Stimulated activated naive B cell treated with anti-CD40 and anti-IgM and Interleukin-4, amounts not matched to agents 10 μg/mL and 1 μg/mL and 100 μg/mL, for 72 hours (primary cell): Measurements from ENCODE around the gene GJA3.

Source experiments
- ATAC-seq, 2 donors: fragments of 150-1000 bp; cut with Tn5 transposase; replicated peaks; 2 replicates each; pipeline ENCODE4 v1.10.0; 2021; ENCODE audit warnings: moderate library complexity in 1 of 2
- DNase-seq: peaks from one replicate; pipeline ENCODE4 v3.0.0; 2021
- H3K27ac Mint-ChIP-seq: one replicate; pipeline ENCODE4 v1.8.0; 2022; ENCODE audit warnings: mild to moderate bottlenecking, mixed read lengths
- H3K27me3 Mint-ChIP-seq, 2 donors: one replicate each; pipeline ENCODE4 v1.8.0; 2022; ENCODE audit warnings: mixed read lengths in 2 of 2
- H3K36me3 Mint-ChIP-seq, 2 donors: one replicate each; pipeline ENCODE4 v1.8.0; 2022; ENCODE audit warnings: mixed read lengths in 2 of 2, mild to moderate bottlenecking in 1 of 2
- H3K4me1 Mint-ChIP-seq, 2 donors: one replicate each; pipeline ENCODE4 v1.8.0; 2022; ENCODE audit warnings: mixed read lengths in 2 of 2, mild to moderate bottlenecking in 1 of 2
- H3K4me3 Mint-ChIP-seq, 2 donors: one replicate each; pipeline ENCODE4 v1.8.0; 2022; ENCODE audit warnings: mild to moderate bottlenecking in 2 of 2, mixed read lengths in 2 of 2, moderate library complexity in 1 of 2
- H3K9me3 Mint-ChIP-seq, 2 donors: one replicate each; pipeline ENCODE4 v1.8.0; 2022; ENCODE audit warnings: mixed read lengths in 2 of 2, mild to moderate bottlenecking in 1 of 2

Gene GJA3

DNA sequence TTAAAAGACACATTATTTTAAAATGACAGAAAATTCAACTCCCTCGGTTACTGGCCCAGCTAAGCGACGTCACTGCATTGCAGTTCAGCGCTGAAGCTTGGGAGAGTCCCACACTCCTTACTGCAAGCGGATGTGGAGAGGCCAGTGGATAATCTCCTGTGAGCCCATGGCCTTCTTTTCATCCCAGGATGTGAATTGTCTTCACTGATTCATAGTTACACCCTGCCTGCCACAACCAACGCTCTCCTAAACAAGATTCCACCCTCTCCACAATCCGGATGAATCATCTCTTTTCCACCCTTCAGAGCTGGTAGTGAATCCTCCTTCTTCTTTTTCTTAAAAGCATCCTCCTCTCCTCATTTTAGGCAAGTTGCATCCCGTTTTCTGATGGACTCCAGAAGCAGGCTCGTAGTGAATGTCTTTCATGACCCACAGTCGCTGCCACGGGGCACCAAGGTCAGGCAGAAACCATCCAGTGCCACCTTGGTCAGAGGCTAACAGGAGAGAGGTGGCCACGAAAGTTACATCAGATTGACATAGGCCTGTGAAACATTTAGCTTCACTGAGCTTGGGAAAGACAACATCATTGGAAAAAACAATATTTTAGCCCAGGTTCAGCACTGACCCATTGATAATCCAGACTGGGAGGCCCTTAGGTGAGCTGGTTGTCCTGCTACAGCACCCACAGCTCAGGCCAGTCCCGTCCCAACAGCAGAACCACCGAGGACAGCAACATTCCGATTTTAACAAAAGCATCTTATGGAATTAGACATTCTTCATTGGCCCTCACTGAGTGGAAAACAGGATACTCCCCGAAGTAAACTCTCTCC is 29.8 kb upstream of the GJA3 start:
- Mint-ChIP-seq H3K9me3 (no peaks in the 10 kb centered on the region), H3K36me3 (peaks cover 0 to 6% of the 10 kb centered on the region in 2 donors), H3K27ac (no peak overlapping the region), H3K27me3 (peaks cover 33 to 50% of the 10 kb centered on the region in 2 donors), H3K4me1 (peaks cover 19 to 31% of the 10 kb centered on the region in 2 donors), H3K4me3 (no peak overlapping the region)
- DNase-seq (no peak), ATAC-seq (no peak)

DNA sequence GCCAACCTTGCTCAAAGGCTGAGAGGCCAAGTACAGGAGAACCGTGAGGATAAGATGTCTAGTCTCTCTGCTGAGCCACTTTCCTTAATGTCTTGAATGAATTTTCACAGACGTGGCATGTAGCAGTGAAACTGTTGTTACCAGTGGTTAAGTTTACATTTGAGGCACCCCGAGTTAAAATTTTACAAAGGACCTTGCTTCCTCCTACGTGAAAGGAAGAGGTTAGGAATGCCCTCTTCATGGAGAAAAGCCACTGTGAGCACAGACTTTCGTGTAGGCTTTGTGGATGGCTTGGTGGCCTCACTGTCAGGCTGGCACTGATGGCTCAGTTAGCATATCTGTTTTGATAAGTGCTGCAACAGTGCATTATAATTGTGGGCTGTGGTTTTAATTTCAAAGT is 29.2 kb upstream of the GJA3 start:
- Mint-ChIP-seq H3K36me3 (peaks cover 0 to 6% of the 10 kb centered on the region in 2 donors), H3K27me3 (peaks cover 28 to 44% of the 10 kb centered on the region in 2 donors), H3K4me3 (no peak overlapping the region), H3K27ac (no peak overlapping the region), H3K9me3 (no peaks in the 10 kb centered on the region), H3K4me1 (peaks cover 18 to 30% of the 10 kb centered on the region in 2 donors)
- ATAC-seq = no peak
- no peak for DNase-seq

DNA sequence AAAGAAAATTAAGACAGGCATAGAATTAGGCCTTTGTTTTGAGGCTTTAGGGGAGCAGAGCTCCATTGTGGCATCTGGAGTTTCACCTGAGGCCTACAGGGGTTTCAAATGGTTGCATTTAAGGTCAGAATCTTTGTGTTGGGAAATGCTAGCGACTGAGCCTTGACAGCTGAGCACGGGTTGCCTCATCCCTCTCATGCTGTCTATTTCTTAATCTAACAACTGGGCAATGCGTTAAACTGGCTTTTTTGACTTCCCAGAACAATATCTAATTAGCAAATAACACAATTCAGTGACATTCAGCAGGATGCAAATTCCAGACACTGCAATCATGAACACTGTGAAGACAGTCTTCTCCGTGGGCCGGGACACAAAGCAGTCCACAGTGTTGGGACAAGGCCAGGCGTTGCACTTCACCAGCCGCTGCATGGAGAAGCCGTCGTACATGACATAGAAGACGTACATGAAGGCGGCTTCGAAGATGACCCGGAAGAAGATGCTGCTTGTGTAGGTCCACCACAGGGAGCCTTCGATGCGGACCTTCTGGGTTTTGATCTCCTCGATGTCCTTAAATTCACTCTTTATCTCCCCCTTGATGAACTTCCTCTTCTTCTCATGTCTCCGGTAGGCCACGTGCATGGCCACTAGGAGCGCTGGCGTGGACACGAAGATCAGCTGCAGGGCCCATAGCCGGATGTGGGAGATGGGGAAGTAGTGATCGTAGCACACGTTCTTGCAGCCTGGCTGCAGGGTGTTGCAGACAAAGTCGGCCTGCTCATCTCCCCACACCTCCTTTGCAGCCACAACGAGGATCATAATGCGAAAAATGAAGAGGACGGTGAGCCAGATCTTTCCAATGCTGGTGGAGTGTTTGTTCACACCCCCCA is 28.1 kb upstream of the GJA3 start:
- H3K4me3 Mint-ChIP-seq = no peak overlapping the region
- peaks cover 6 to 18% of the 10 kb centered on the region in 2 donors for H3K4me1 Mint-ChIP-seq
- no peak for DNase-seq
- H3K9me3 Mint-ChIP-seq = no peaks in the 10 kb centered on the region
- peaks cover 0 to 6% of the 10 kb centered on the region in 2 donors for H3K36me3 Mint-ChIP-seq
- H3K27me3 Mint-ChIP-seq = peaks cover 16 to 32% of the 10 kb centered on the region in 2 donors
- peak in 1 of 2 donors; percentile 39 for ATAC-seq
- no peak overlapping the region for H3K27ac Mint-ChIP-seq

DNA sequence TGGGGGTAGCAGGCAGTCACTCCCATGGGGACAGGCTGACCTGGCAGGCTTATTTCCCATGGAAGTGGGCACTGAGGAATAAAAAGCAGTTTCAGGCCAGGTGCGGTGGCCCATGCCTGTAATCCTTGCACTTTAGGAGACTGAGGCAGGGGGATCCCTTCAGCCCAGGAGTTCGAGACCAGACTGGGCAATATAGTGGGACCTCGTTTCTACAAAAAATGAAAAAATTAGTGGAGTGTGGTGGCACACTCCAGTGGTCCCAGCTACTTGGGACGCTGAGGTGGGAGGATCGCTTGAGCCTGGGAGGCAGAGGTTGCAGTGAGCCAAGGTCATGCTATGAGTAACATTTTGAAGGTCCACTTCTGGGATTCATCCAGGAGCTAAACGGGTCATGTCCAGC is 25.9 kb upstream of the GJA3 start:
- Mint-ChIP-seq H3K27me3 (peaks cover 11 to 29% of the 10 kb centered on the region in 2 donors), H3K4me1 (peaks cover 3 to 5% of the 10 kb centered on the region in 2 donors), H3K27ac (no peak overlapping the region), H3K9me3 (no peaks in the 10 kb centered on the region), H3K36me3 (peaks cover 0 to 6% of the 10 kb centered on the region in 2 donors), H3K4me3 (no peak overlapping the region)
- no peak for DNase-seq
- ATAC-seq = no peak

DNA sequence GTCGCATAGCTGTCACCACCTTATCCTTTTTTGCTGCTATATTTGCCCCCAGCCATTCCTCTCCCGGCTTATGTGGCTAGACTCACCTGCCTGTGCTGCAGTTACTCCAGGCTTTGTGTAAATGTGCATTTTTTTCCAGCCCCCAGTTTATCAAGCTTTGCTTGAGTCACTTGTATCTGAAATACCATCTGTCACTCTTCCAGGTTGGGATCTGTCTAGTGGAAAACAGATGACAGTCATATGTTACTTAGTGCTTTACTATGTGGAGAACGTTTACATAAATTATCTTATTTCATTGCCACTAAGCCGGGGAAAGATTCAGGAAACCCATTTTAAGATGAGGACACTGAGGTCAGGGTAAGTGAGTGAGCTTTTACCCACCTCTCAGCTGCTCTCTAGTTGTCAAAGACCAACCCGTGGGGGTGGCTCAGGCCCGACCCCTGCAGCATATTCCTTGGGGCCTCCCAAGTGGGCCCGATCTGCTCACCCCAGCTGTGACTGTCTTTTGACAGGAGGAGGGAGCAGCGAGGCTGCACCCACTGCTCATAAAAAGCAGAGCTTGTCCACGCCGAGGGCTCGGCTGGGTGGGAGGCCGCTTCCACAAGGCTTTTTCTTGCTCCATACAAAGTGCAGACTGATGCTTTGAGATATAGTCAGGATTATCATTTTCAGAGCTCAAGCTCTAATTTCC is 24.7 kb upstream of the GJA3 start:
- peaks cover 0 to 6% of the 10 kb centered on the region in 2 donors for H3K36me3 Mint-ChIP-seq
- H3K4me3 Mint-ChIP-seq = no peak overlapping the region
- ATAC-seq (no peak), DNase-seq (no peak)
- H3K27me3 Mint-ChIP-seq = peaks cover 6 to 17% of the 10 kb centered on the region in 2 donors
- H3K4me1 Mint-ChIP-seq = peaks cover 0 to 2% of the 10 kb centered on the region in 2 donors
- no peaks in the 10 kb centered on the region for H3K9me3 Mint-ChIP-seq
- no peak overlapping the region for H3K27ac Mint-ChIP-seq

DNA sequence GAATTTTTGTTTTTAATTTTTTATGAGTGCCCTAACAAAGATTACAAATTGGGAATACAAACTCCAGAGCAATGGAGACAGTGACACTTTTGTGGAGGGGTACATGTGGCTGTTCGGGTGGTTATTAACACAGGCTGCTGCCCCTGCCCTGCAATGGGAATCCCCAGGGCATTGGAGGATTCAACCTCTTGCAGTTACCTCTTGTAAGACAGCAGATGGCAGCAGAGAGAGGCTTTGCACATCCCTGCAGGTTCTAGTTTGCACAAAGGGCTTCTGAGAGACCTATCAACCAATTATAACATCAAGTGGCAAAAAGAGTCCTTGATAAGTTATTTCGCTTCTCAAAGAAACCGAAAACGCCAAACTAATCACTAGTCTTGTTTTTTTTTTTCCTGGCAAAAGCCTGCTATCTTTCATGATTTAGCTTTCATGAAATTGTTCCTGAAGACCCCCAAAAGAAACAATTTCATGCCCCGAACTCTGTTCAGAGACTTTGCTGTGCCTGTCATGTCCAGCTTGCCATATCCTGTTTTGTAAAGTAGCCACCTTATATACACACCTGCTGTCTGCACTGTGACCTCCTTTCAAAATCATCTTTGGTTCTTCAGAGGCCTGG is 21.5 kb upstream of the GJA3 start:
- no peak overlapping the region for H3K27ac Mint-ChIP-seq
- no peak overlapping the region for H3K4me3 Mint-ChIP-seq
- H3K36me3 Mint-ChIP-seq = no peaks in the 10 kb centered on the region
- DNase-seq (peak; percentile 44), ATAC-seq (peak; percentile 94 to 97)
- no peaks in the 10 kb centered on the region for H3K9me3 Mint-ChIP-seq
- H3K4me1 Mint-ChIP-seq = peaks cover 2 to 9% of the 10 kb centered on the region in 2 donors
- peaks cover 33 to 37% of the 10 kb centered on the region in 2 donors for H3K27me3 Mint-ChIP-seq

DNA sequence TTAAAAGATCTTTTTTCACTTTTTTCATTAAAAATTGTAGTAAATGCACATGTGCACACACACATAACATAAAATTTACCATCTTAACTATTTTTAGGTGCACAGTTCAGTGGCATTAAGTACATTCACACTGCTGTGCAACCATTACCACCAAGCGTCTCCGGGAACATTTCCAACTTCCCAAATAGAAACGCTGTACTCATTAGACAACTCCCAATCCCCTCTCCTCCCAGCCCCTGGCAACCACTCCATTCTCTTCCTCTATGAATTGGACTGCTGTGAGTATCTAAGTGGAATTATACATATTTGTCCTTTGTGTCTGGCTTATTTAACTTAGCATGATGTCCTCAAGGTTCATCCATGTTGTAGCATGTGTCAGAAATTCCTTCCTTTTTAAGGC is 20.3 kb upstream of the GJA3 start:
- Mint-ChIP-seq H3K9me3 (no peaks in the 10 kb centered on the region), H3K36me3 (no peaks in the 10 kb centered on the region), H3K27me3 (peaks cover 44 to 49% of the 10 kb centered on the region in 2 donors), H3K4me3 (no peak overlapping the region), H3K4me1 (peaks cover 2 to 11% of the 10 kb centered on the region in 2 donors), H3K27ac (no peak overlapping the region)
- DNase-seq = no peak
- ATAC-seq = no peak

DNA sequence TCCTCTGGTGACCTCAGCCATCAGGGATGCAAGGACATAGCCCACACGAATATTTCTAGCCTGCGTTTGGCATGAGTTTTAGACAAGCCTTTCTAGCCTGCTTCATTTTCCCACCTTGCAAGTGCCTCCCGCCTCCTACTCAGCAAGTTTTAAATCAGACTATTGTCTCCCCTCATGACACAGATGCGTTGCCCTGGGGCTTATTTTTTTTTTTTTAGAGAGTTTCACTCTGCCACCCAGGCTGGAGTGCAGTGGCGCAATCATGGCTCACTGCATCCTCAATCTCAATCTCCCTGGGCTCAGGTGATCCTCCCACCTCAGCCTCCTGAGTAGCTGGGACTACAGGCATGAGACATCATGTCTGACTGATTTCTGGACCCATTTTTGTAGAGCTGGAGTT is 17.3 kb upstream of the GJA3 start:
- H3K36me3 Mint-ChIP-seq = no peaks in the 10 kb centered on the region

DNA sequence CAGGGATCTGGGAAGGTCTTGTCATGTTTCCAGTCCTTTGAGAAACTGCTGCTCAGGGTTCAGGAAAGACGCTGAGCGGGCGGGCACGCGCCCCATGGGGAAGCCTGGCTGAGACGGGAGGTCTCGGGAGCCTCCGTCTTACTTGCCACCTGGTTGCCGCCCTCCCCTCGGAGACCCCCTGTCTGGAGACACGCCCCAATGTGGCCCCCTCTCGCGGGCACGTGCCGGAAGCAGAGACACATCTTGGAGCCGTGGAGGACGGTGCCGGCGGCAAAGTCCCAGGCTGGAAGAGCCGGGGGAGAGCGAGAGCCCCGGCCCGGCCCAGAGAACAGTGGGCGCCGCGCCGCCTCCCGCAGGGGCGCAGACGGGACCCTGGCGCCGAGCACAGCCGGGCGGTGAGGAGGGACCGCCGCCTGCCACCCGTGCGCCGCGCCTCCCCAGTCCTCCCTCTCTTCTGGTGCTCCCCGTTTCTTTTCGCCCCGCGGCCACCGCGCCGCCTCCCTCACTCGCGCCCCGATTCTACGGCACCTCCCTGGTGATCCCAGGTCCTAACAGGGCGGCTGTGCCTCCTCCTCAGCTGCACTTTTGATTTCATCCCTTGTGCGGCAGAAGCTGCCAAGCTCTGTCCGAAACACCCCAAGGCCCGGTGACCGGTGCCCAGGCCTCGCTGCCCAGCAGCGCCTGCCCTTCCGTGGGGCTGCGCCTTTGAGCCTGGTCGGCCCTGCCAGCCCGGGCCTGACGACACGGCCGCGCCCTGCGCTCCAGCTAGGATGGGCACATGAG is 16.4 kb upstream of the GJA3 start:
- peaks cover 60 to 68% of the 10 kb centered on the region in 2 donors for H3K27me3 Mint-ChIP-seq

More for the DNA sequence above, 17.3 kb upstream of the GJA3 start:
- H3K27ac Mint-ChIP-seq = no peak overlapping the region
- H3K27me3 Mint-ChIP-seq = peaks cover 59 to 65% of the 10 kb centered on the region in 2 donors
- H3K4me1 Mint-ChIP-seq = peaks cover 14 to 28% of the 10 kb centered on the region in 2 donors
- DNase-seq (no peak), ATAC-seq (no peak)
- H3K9me3 Mint-ChIP-seq = no peaks in the 10 kb centered on the region
- H3K4me3 Mint-ChIP-seq = no peak overlapping the region

DNA sequence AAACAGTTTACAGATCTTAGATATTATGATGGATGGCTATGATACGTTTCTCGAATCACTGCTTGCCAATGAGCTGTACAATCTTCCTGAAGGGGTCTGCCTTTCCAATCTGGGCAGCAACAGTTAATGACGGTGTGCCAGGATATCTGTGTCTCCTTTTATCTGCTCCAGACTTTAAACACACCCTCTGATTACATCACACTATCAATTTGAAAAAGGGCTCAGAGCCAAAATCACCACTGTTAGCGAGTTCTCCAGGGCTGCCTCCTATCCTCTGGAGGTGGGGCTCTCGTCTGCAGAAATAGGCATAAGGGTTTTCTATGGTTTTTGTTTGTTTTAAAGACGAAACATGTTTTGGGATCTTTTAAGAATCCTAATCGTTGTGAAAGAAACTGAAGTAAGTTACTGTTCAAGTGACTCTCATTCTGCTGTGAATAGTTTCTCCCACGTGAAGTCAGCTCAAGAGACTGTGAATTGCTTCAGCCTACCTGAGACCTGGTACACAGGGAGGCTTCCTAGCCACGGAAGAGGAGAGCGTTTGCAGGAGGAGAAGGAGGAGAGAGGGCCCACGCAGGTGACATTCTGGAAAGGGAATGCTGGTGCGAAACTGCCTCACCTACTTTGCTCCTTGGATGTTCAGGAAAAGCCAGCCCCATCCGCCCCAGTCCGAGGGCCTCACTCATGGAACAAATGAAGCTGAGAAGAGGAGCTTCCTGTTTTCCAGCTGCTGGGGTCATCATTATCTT is 15.2 kb upstream of the GJA3 start:
- H3K36me3 Mint-ChIP-seq = no peaks in the 10 kb centered on the region
- peaks cover 71 to 74% of the 10 kb centered on the region in 2 donors for H3K27me3 Mint-ChIP-seq
- no peak for ATAC-seq
- DNase-seq = no peak
- no peak overlapping the region for H3K4me3 Mint-ChIP-seq
- H3K4me1 Mint-ChIP-seq = peaks cover 13 to 28% of the 10 kb centered on the region in 2 donors
- no peaks in the 10 kb centered on the region for H3K9me3 Mint-ChIP-seq
- no peak overlapping the region for H3K27ac Mint-ChIP-seq

More for the DNA sequence above, 16.4 kb upstream of the GJA3 start:
- Mint-ChIP-seq H3K27ac (no peak overlapping the region), H3K36me3 (no peaks in the 10 kb centered on the region), H3K9me3 (no peaks in the 10 kb centered on the region), H3K4me3 (no peak overlapping the region), H3K4me1 (peaks cover 15 to 28% of the 10 kb centered on the region in 2 donors)
- ATAC-seq (no peak), DNase-seq (no peak)

DNA sequence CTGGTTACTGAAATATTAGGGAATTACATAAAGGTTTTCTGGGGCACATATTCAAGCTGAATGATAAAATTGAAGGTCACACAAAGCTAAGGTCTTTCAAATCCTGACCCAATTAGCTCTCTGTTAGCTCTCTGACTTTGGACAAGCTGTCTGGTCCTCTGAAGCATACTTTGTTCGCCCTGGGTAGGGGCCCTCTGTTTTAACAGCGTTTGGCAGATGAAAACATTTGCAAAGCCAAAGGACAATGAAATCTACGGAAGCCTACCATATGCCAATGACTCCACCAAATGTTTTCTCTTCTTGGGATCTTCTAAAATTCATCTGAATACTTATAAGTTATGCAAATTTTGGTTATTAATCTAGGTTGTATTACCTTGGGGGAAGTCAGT is 14.5 kb upstream of the GJA3 start:
- peaks cover 13 to 28% of the 10 kb centered on the region in 2 donors for H3K4me1 Mint-ChIP-seq
- peaks cover 0 to under 1% of the 10 kb centered on the region in 2 donors for H3K9me3 Mint-ChIP-seq
- H3K36me3 Mint-ChIP-seq = no peaks in the 10 kb centered on the region
- H3K4me3 Mint-ChIP-seq = no peak overlapping the region
- H3K27me3 Mint-ChIP-seq = peaks cover 74 to 76% of the 10 kb centered on the region in 2 donors
- DNase-seq = no peak
- no peak for ATAC-seq
- H3K27ac Mint-ChIP-seq = no peak overlapping the region

DNA sequence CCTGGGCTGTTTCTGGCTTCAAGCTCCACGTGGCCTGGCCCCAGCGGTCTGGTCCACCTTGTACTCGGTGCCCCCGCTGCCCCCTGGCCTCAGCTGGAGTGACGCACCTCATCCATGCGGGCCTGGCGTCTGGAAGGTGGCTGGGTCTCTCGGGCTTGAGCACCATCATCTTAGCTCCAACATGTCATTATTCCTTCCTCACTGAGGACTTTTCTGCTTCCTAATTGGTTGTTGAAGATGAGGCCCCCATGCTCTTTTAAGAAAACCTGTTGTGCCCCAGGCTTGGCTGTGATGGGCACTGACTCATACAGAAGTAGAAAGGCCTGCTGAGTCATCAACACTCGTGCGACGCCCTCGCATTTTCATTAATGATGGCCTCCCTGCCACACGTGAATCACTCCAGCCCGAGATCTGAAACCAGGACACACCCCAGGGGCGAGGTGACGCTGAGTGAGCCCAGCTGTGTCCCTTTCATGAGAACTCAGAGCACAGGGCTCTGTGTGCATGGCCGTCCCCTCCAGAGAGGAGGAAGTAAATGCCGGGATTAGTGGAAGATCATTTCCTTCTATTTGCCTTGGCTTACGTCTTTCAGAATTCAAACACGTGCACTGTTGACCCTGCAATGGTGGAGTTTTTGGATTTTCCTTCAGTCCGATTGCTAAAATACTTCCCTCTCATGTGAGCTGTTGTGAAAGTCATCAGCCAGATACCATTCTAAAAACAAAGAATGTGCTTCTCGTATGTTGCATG is 14.0 kb upstream of the GJA3 start:
- peak overlapping the region; percentile 27 for H3K27ac Mint-ChIP-seq
- ATAC-seq = peak; percentile 96 to 98

More for the DNA sequence above, 14.0 kb upstream of the GJA3 start:
- Mint-ChIP-seq H3K9me3 (peaks cover 0 to 1% of the 10 kb centered on the region in 2 donors), H3K36me3 (no peaks in the 10 kb centered on the region), H3K27me3 (peaks cover 75 to 80% of the 10 kb centered on the region in 2 donors), H3K4me3 (peak overlapping the region in 1 of 2 donors; percentile 2), H3K4me1 (peaks cover 13 to 28% of the 10 kb centered on the region in 2 donors)
- DNase-seq = peak; percentile 68
